Gastroesophageal sphincter (tissue), 3 donors: ENCODE results near the gene TXNRD1.

Experiments used
- CTCF ChIP-seq, 4 experiments: fragments of 200-600 bp in 2 of 4; fragments of 450-650 bp in 2 of 4; sonication (generic) in 1 of 4; IDR thresholded peaks; one replicate each; pipeline ENCODE4 v1.5.1; 2017 to 2019; ENCODE audit warnings: antibody characterized with exemption in 4 of 4, mild to moderate bottlenecking in 2 of 4, moderate library complexity in 2 of 4
- EP300 ChIP-seq: sonication (generic); formaldehyde crosslinking; IDR thresholded peaks from one replicate; pipeline ENCODE4 v1.6.1; 2017; ENCODE audit warnings: antibody characterized with exemption, mild to moderate bottlenecking

GRCh38 chr12:104263026-104263425, 47.4 kb downstream of the TXNRD1 start:
- TF ChIP-seq CTCF (IDR thresholded peaks at IDR 0.05) (no peak), EP300 (no peak)
